HepG2 (cell line): Measurements from ENCODE around the gene TUBGCP6. TPM values are rescaled to one million over a fixed set of nuclear protein-coding genes. Genes with fewer than 3 reads are reported as not detected.

Source experiments
- ARID3A ChIP-seq: IDR thresholded peaks from 2 replicates; pipeline ENCODE4 v1.6.1; 2012; ENCODE audit warnings: low read depth, low read length, improper control_type of control experiment
- HDAC6 ChIP-seq: fragments of 200-600 bp; sonication (generic); IDR thresholded peaks from 2 replicates; pipeline ENCODE4 v1.7.0; 2017; ENCODE audit warnings: mild to moderate bottlenecking, antibody characterized with exemption, low read length, low read depth
- HOXA7 ChIP-seq: sonication (generic); formaldehyde crosslinking; IDR thresholded peaks from 2 replicates; pipeline ENCODE4 v1.8.1; 2022; ENCODE audit warnings: mild to moderate bottlenecking, missing genetic modification reagents, moderate library complexity
- JARID2 ChIP-seq: sonication (generic); formaldehyde crosslinking; IDR thresholded peaks from 2 replicates; pipeline ENCODE4 v1.8.1; 2023; ENCODE audit warnings: missing genetic modification reagents, inconsistent platforms; ENCODE audit not compliant: insufficient replicate concordance
- KDM3A ChIP-seq: IDR thresholded peaks from 2 replicates; pipeline ENCODE4 v1.6.1; 2018; ENCODE audit warnings: low read depth, missing compliant biosample characterization
- MAZ ChIP-seq, 2 experiments: sonication (generic) in 1 of 2; formaldehyde crosslinking in 1 of 2; IDR thresholded peaks; 2 replicates each; pipeline versions ENCODE4 v1.5.0 to v1.6.1; 2012 to 2020; ENCODE audit warnings: low read depth in 2 of 2, mild to moderate bottlenecking in 2 of 2, borderline replicate concordance in 1 of 2, improper control_type of control experiment in 1 of 2, low read length in 1 of 2, missing genetic modification reagents in 1 of 2, moderate library complexity in 1 of 2
- PRDM15 ChIP-seq: sonication (generic); formaldehyde crosslinking; IDR thresholded peaks from 2 replicates; pipeline ENCODE4 v1.4.0; 2020; ENCODE audit warnings: missing genetic modification reagents
- SYNCRIP ChIP-seq: fragments of 200-400 bp; formaldehyde crosslinking; IDR thresholded peaks from 2 replicates; pipeline ENCODE4 v1.6.1; 2018; ENCODE audit warnings: mild to moderate bottlenecking, low read depth, low read length; ENCODE audit not compliant: insufficient read depth
- ZBTB37 ChIP-seq: sonication (generic); formaldehyde crosslinking; IDR thresholded peaks from 2 replicates; pipeline ENCODE4 v1.4.0; 2020; ENCODE audit warnings: mild to moderate bottlenecking, missing genetic modification reagents
- ZNF205 ChIP-seq: IDR thresholded peaks from 2 replicates; pipeline ENCODE4 v1.6.1; 2018; ENCODE audit warnings: missing biosample characterization, missing genetic modification reagents
- ZNF253 ChIP-seq: sonication (generic); formaldehyde crosslinking; IDR thresholded peaks from 2 replicates; pipeline ENCODE4 v1.8.0; 2022; ENCODE audit warnings: mild to moderate bottlenecking, missing genetic modification reagents, borderline replicate concordance
- ZNF674 ChIP-seq: sonication (generic); formaldehyde crosslinking; IDR thresholded peaks from 2 replicates; pipeline ENCODE4 v1.5.0; 2020; ENCODE audit warnings: low read depth, mild to moderate bottlenecking, missing genetic modification reagents
- ZSCAN12 ChIP-seq: sonication (generic); formaldehyde crosslinking; IDR thresholded peaks from 2 replicates; pipeline ENCODE4 v1.9.0; 2021; ENCODE audit warnings: mild to moderate bottlenecking, missing genetic modification reagents
- polyA plus RNA-seq, 8 experiments: library from polyadenylated mRNA; depleted of rRNA in 3 of 8; stranded (reverse) in 7 of 8; unstranded in 1 of 8; fragments of >200 nt; fragmentation: Illumina TruSeq in 4 of 8; extraction: Trizol in 4 of 8; gene quantifications; 2 replicates each; pipeline versions ENCODE4 v1.2.1 to v1.2.3, GENCODE V29; 2011 to 2016; ENCODE audit warnings: low read depth in 4 of 8, missing spikeins in 1 of 8, mixed read lengths in 1 of 8; ENCODE audit not compliant: insufficient read depth in 1 of 8
- total RNA-seq, 5 experiments: library from RNA; depleted of rRNA; stranded (reverse); fragments of >200 nt; fragmentation: Illumina TruSeq; extraction: Trizol; gene quantifications; 2 replicates each; pipeline ENCODE4 v1.2.3, GENCODE V29; 2016; ENCODE audit warnings: low read depth in 1 of 5
- TF ChIP-seq, protein P1 (sequence below): sonication (generic); formaldehyde crosslinking; IDR thresholded peaks from 2 replicates; pipeline ENCODE4 v1.5.0; 2020; ENCODE audit warnings: missing genetic modification reagents
- TF ChIP-seq, protein P2 (sequence below): sonication (generic); formaldehyde crosslinking; IDR thresholded peaks from 2 replicates; pipeline ENCODE4 v1.4.0; 2020; ENCODE audit warnings: missing genetic modification reagents, borderline replicate concordance

Gene TUBGCP6
- total and polyA plus RNA-seq, 2 of the 13 experiments (the other 11 are each of a cell fraction or from before 2014, with no cell fraction given): 14.6 to 15.7 TPM

DNA sequence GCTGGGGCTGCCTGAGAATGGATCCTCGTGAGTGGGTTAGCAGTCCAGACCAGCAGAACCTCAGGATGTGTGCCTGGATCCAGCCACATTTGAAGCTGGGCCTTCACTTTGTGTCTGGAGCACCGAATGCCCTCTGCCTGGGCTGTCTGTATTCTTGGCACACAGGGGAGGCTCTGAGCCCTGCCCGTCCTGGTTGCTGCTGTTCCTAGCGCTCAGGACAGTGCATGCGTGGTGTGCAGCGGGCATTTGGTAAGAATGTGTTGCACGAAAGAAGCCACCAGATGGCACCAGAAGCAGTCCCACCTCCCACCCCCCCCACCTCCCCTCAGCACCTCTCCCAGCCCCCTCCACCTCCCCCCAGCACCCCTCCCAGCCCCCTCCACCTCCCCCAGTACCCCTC is 29.5 kb upstream of the TUBGCP6 start (continued):
- TF ChIP-seq, protein P1, sequence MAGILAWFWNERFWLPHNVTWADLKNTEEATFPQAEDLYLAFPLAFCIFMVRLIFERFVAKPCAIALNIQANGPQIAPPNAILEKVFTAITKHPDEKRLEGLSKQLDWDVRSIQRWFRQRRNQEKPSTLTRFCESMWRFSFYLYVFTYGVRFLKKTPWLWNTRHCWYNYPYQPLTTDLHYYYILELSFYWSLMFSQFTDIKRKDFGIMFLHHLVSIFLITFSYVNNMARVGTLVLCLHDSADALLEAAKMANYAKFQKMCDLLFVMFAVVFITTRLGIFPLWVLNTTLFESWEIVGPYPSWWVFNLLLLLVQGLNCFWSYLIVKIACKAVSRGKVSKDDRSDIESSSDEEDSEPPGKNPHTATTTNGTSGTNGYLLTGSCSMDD: no peak
- no peak for TF ChIP-seq KDM3A (CRISPR knock-in tag)
- no peak for TF ChIP-seq ARID3A
- TF ChIP-seq SYNCRIP: no peak
- no peak for TF ChIP-seq HDAC6
- no peak for TF ChIP-seq ZNF205 (CRISPR knock-in tag)
- no peak for TF ChIP-seq ZNF253 (CRISPR knock-in tag)
- TF ChIP-seq ZSCAN12 (CRISPR knock-in tag): no peak
- TF ChIP-seq MAZ (IDR thresholded peaks at IDR 0.05; ENCODE audit: borderline replicate concordance, low read depth, low read length): 0 out of 2 replicates have a peak, but pooled peaks have one; percentile 16
- TF ChIP-seq MAZ (CRISPR knock-in tag; IDR thresholded peaks at IDR 0.05; ENCODE audit: low read depth): no peak
- no peak for TF ChIP-seq PRDM15 (CRISPR knock-in tag)
- no peak for TF ChIP-seq ZBTB37 (CRISPR knock-in tag)
- TF ChIP-seq HOXA7 (CRISPR knock-in tag): no peak
- TF ChIP-seq, protein P2, sequence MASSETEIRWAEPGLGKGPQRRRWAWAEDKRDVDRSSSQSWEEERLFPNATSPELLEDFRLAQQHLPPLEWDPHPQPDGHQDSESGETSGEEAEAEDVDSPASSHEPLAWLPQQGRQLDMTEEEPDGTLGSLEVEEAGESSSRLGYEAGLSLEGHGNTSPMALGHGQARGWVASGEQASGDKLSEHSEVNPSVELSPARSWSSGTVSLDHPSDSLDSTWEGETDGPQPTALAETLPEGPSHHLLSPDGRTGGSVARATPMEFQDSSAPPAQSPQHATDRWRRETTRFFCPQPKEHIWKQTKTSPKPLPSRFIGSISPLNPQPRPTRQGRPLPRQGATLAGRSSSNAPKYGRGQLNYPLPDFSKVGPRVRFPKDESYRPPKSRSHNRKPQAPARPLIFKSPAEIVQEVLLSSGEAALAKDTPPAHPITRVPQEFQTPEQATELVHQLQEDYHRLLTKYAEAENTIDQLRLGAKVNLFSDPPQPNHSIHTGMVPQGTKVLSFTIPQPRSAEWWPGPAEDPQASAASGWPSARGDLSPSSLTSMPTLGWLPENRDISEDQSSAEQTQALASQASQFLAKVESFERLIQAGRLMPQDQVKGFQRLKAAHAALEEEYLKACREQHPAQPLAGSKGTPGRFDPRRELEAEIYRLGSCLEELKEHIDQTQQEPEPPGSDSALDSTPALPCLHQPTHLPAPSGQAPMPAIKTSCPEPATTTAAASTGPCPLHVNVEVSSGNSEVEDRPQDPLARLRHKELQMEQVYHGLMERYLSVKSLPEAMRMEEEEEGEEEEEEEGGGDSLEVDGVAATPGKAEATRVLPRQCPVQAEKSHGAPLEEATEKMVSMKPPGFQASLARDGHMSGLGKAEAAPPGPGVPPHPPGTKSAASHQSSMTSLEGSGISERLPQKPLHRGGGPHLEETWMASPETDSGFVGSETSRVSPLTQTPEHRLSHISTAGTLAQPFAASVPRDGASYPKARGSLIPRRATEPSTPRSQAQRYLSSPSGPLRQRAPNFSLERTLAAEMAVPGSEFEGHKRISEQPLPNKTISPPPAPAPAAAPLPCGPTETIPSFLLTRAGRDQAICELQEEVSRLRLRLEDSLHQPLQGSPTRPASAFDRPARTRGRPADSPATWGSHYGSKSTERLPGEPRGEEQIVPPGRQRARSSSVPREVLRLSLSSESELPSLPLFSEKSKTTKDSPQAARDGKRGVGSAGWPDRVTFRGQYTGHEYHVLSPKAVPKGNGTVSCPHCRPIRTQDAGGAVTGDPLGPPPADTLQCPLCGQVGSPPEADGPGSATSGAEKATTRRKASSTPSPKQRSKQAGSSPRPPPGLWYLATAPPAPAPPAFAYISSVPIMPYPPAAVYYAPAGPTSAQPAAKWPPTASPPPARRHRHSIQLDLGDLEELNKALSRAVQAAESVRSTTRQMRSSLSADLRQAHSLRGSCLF (CRISPR knock-in tag): no peak
- no peak for TF ChIP-seq JARID2
- TF ChIP-seq ZNF674 (CRISPR knock-in tag): no peak
